K562 treated with DMSO at 1 percent for 12 hours (cell line): ENCODE measurements around the gene UNC79. TPM values are rescaled to one million over a fixed set of nuclear protein-coding genes. Genes with fewer than 3 reads are reported as not detected.

Experiments
- total RNA-seq: library from RNA; unstranded; fragments of 300-600 nt; gene quantifications from 2 replicates; pipeline ENCODE4 v1.2.3, GENCODE V29; 2022; ENCODE audit not compliant: insufficient read depth

Gene UNC79
- not detected in 2 replicates for total RNA-seq

DNA sequence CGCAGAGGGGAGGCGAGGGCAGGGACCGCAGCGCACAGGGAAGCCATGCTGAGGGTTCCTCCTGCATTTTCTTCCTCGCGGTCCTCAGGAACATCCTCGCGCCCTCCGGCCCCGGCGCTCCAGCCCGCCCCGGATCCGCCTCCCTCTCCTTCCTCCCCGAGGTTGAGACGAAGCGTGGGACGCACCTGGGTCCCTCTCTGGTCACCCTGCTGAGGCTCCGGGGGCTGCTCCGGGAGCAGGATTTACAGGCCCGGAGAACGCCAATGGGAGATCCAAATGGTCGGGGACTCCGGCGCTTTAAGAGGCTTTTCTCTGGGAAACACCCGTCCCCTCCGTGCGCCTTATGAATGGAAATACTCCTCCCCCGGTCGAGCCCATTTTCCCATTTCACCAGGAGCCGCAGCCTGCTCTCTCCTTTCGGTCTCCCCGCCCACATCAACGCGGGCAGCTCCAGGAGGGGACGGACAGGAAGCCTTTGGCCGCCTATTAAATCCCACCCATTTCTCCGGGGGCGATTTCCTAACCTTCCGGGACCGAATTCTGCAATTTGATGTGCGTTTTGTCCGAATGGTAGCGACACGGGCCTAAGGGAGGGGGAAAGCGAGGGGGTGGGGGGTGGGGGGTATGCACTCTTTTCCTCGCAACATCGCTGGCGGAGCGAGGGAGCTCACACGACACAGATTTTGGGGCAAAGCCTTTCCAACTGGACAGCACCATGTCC lies at the start of gene UNC79:
Gene UNC79 (plus strand): TSS at position 625 of the 721 bp plus-strand sequence. CDS start 91 bp downstream, at position 716.

Other genes with a start within 250 kb of the UNC79 start
- 9.0 and 15.5 TPM in 2 replicates for gene MOAP1, start 246.0 kb upstream of the UNC79 start, total RNA-seq
- gene LYSET, start 245.6 kb upstream of the UNC79 start, total RNA-seq, result 15.6 and 28.6 TPM in 2 replicates
- 13.9 and 14.4 TPM in 2 replicates for gene GON7, start 223.9 kb upstream of the UNC79 start, total RNA-seq
- gene UBR7, start 223.7 kb upstream of the UNC79 start, total RNA-seq, result 15.0 and 34.5 TPM in 2 replicates
- gene BTBD7, start 97.9 kb upstream of the UNC79 start, total RNA-seq, result 1.8 and 7.3 TPM in 2 replicates
- gene COX8C, start 83.8 kb upstream of the UNC79 start, total RNA-seq, result not detected in 2 replicates